HUES64 (cell line): ENCODE results near the gene RABEP2.
"Not testable (repeated sequence)": the region's sequence is repeated elsewhere in the genome, so short reads cannot be mapped to it uniquely, and the experiment has no call there.

Experiments used
- H3K27ac ChIP-seq: 2 replicates; pipeline ENCODE4 v1.7.0; 2013; ENCODE audit warnings: low read depth, low read length, inconsistent platforms
- H3K27me3 ChIP-seq: 2 replicates; pipeline ENCODE4 v1.6.1; 2013; ENCODE audit warnings: mild to moderate bottlenecking, low read length; ENCODE audit not compliant: insufficient read depth
- H3K36me3 ChIP-seq: 2 replicates; pipeline ENCODE4 v1.6.1; 2013; ENCODE audit warnings: mild to moderate bottlenecking, low read length; ENCODE audit not compliant: insufficient read depth
- H3K4me1 ChIP-seq: 2 replicates; pipeline ENCODE4 v1.6.1; 2013; ENCODE audit warnings: mild to moderate bottlenecking, low read length, moderate library complexity; ENCODE audit not compliant: insufficient read depth
- H3K4me3 ChIP-seq: 2 replicates; pipeline ENCODE4 v1.5.1; 2013; ENCODE audit warnings: mild to moderate bottlenecking, low read length, moderate library complexity
- H3K9ac ChIP-seq: 2 replicates; pipeline ENCODE4 v1.6.1; 2013; ENCODE audit warnings: mild to moderate bottlenecking, low read depth, low read length
- H3K9me3 ChIP-seq: 2 replicates; pipeline ENCODE4 v1.6.1; 2013; ENCODE audit warnings: low read depth, low read length; ENCODE audit not compliant: insufficient read depth
- WGBS: fragments of 150-250, 120-280 bp; methylation state at CpG from one replicate; pipeline ENCODE4 v1.1.7; 2013; ENCODE audit warnings: missing lambda C conversion rate; 5-methylcytosine and 5-hydroxymethylcytosine counted together

RABEP2 gene

GRCh38 chr16:28867646-28868045 is 57.4 kb downstream of the RABEP2 start:
- H3K4me1 ChIP-seq, H3K9ac ChIP-seq, H3K27ac ChIP-seq, H3K9me3 ChIP-seq, H3K4me3 ChIP-seq, H3K27me3 ChIP-seq: not testable (repeated sequence)
- 97% methylated on average over 9 of the region's 9 CpGs for WGBS
- H3K36me3 ChIP-seq, result peaks cover 45% of the 10 kb centered on the region

- Histone ChIP-seq H3K36me3 (peaks cover 43% of the 10 kb centered on the region), H3K27me3 (no peaks in the 10 kb centered on the region), H3K4me3 (no peak overlapping the region), H3K4me1 (peaks cover 8% of the 10 kb centered on the region; the same call in 1 of the 2 replicates), H3K27ac (no peak overlapping the region), H3K9ac (no peak overlapping the region), H3K9me3 (no peaks in the 10 kb centered on the region)
- 91% methylated on average over 13 of the region's 13 CpGs for WGBS
Measured at GRCh38 chr16:28867241-28867640, 57.8 kb downstream of the RABEP2 start.

DNA sequence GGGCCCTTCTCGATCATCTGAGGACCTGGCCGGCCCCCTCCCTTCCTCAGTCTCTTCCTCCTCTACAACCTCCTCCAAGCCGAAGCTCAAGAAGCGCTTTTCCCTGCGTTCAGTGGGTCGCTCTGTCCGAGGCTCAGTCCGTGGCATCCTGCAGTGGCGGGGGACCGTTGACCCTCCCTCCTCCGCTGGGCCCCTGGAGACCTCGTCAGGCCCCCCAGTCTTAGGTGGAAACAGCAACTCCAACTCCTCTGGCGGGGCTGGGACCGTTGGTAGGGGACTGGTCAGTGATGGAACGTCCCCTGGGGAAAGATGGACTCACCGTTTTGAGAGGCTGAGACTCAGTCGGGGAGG is 58.6 kb downstream of the RABEP2 start:
- 92% methylated on average over 17 of the region's 17 CpGs for WGBS
- Histone ChIP-seq H3K9me3 (no peaks in the 10 kb centered on the region), H3K36me3 (peaks cover 40% of the 10 kb centered on the region), H3K4me1 (peaks cover 8% of the 10 kb centered on the region; the same call in 1 of the 2 replicates), H3K4me3 (no peak overlapping the region), H3K27ac (no peak overlapping the region), H3K27me3 (no peaks in the 10 kb centered on the region), H3K9ac (no peak overlapping the region)

DNA sequence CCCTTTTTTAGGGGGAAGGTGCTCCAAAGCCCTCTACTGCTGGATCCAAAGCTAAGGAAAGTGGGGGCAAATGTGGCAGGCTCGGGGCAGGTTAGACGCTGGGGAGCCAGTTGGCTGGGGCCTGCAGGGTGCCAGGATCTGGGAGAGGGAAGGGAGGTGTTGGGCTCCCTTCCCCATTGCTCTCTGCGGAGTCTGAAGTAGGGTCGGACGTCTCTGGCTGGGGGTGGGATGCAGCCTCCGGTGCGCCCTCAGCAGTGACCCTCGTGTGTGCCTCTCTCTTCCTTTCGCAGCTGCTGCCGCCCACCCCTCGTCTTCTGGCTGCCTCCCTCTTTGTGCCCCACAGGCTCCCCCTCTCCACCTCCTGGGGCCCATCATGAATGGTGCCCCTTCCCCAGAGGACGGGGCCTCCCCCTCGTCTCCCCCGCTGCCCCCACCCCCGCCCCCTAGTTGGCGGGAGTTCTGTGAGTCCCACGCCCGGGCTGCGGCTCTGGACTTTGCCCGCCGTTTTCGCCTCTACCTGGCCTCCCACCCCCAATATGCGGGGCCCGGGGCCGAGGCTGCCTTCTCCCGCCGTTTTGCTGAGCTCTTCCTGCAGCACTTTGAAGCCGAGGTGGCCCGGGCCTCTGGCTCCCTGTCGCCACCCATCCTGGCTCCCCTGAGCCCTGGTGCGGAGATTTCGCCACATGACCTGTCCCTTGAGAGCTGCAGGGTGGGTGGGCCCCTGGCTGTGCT is 59.1 kb downstream of the RABEP2 start:
- Histone ChIP-seq H3K27me3 (no peaks in the 10 kb centered on the region), H3K4me1 (peaks cover 8% of the 10 kb centered on the region; the same call in 1 of the 2 replicates), H3K9me3 (no peaks in the 10 kb centered on the region), H3K27ac (no peak overlapping the region), H3K4me3 (no peak overlapping the region), H3K9ac (0 out of 2 replicates have a peak overlapping the region, but pooled peaks have one; percentile 36), H3K36me3 (peaks cover 34% of the 10 kb centered on the region)
- 92% methylated on average over 29 of the region's 32 CpGs for WGBS

DNA sequence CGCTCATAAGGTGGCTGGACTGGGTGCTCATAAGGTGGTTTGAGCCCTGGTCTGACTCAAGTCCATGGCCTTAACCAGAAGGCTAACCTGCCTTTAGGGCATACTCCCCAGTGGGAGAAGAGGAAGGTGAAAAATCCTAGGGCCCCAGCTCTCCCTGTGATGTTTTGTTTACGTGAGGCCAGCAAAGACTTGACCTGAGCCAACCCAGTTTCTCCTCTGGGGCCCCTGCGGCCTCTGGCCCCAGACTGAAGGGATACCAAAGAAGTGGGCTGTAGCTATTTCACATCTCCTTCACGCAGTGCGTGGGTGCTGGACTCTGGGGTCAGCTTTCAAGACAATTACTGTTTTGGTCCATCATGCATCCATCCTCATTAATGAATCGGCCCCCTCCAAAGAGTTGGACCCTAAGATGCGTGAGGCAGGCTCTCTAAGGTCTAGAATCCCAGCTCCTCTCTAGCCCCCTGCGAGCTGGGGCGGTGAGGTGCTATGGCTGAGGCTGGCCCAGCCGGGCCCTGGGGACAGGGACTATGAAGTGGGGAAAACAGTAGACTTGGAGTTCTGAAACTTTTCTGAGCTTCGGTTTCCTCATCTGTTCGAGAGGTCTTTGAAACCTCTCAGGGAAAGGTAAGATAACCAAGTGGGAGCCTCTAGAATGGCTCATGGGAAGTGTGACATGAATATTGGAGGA is 59.9 kb downstream of the RABEP2 start:
- H3K9ac ChIP-seq, result 0 out of 2 replicates have a peak overlapping the region, but pooled peaks have one; percentile 5
- peaks cover 8% of the 10 kb centered on the region; the same call in 1 of the 2 replicates for H3K4me1 ChIP-seq
- H3K9me3 ChIP-seq, result no peaks in the 10 kb centered on the region
- H3K27ac ChIP-seq, result no peak overlapping the region
- WGBS, result 93% methylated on average over 12 of the region's 12 CpGs
- H3K27me3 ChIP-seq, result no peaks in the 10 kb centered on the region
- peak overlapping the region; percentile 94 for H3K4me3 ChIP-seq
- peaks cover 27% of the 10 kb centered on the region for H3K36me3 ChIP-seq

DNA sequence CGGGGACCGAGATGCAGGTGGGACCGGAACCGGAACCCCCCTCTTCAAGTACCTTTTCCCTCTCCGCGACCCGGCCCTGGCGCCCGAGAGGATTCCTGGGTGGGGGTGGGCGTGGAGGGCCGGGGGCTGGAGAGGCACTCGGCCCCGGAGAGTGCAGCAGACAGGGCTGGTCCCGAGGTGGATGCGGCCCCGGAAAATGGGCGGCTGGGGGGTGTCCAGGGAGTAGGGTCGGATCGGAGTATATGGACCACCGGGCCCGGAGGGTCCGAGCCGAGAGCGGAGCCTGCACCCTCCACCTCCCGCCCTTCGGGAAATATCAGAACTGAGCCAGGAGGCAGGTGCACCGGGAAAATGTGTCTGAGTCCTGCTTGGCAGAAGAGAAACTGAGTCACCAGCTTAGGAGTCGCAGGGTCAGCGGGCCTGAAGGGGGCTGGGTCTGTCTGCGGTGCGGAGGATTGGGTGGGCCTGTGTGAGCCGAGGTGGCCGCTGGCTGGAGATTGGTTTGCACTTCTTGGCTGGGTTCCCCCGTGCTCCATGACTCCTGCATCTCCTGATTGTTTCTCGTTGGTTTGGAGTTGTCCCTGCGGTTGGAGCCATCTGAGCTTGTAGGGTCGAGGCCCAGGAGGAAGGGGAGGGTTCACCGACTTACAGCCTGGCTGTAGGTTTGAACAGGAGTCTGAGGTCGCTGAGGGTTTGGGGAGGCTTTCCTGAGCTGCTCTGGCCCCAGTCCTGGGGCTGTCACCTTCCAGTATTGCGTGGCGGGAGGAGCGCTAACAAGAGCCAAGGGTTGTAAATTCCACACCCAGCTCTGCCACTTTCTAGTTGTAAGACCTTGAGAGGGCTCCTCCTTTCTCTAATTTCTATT is 60.9 kb downstream of the RABEP2 start:
- Histone ChIP-seq H3K4me1 (peaks cover 8% of the 10 kb centered on the region; the same call in 1 of the 2 replicates), H3K9me3 (no peaks in the 10 kb centered on the region), H3K4me3 (peak overlapping the region; percentile 94), H3K27me3 (no peaks in the 10 kb centered on the region), H3K27ac (peak overlapping the region; percentile 100), H3K36me3 (peaks cover 17% of the 10 kb centered on the region), H3K9ac (peak overlapping the region; percentile 98)
- 7% methylated on average over 38 of the region's 42 CpGs for WGBS

GRCh38 chr16:28859326-28859725 is 65.7 kb downstream of the RABEP2 start:
- Histone ChIP-seq H3K9me3 (no peaks in the 10 kb centered on the region), H3K4me1 (0 out of 2 replicates have a peak, but pooled peaks cover under 1% of the 10 kb centered on the region), H3K9ac (no peak overlapping the region), H3K27me3 (no peaks in the 10 kb centered on the region), H3K4me3 (no peak overlapping the region), H3K36me3 (no peaks in the 10 kb centered on the region), H3K27ac (no peak overlapping the region)
- 63% methylated on average over 4 of the region's 4 CpGs for WGBS

GRCh38 chr16:28858421-28858820 is 66.6 kb downstream of the RABEP2 start:
- H3K36me3 ChIP-seq, result no peaks in the 10 kb centered on the region
- no peak overlapping the region for H3K9ac ChIP-seq
- no peak overlapping the region for H3K4me3 ChIP-seq
- H3K27ac ChIP-seq, result no peak overlapping the region
- no peaks in the 10 kb centered on the region for H3K9me3 ChIP-seq
- 93% methylated on average over 8 of the region's 8 CpGs for WGBS
- no peaks in the 10 kb centered on the region for H3K4me1 ChIP-seq
- no peaks in the 10 kb centered on the region for H3K27me3 ChIP-seq
